Ovary (tissue), 9 donors: ENCODE measurements around the gene COL23A1. TPM values are rescaled to one million over a fixed set of nuclear protein-coding genes. Genes with fewer than 3 reads are reported as not detected.

Experiments used
- DNase-seq, 5 donors: peaks; one replicate each; pipeline ENCODE4 v3.0.0-alpha.2; 2019 to 2020
- H3K27ac ChIP-seq, 2 donors: fragments of 200-600 bp; one replicate each; pipeline versions ENCODE4 v1.5.1 to v1.8.0; 2019 to 2022
- H3K27me3 ChIP-seq: fragments of 200-600 bp; one replicate; pipeline ENCODE4 v1.8.0; 2022
- H3K36me3 ChIP-seq: fragments of 200-600 bp; sonication (generic); one replicate; pipeline ENCODE4 v1.5.1; 2019
- H3K4me1 ChIP-seq: one replicate; pipeline ENCODE4 v1.8.1; 2013; ENCODE audit warnings: mild to moderate bottlenecking, moderate library complexity; ENCODE audit not compliant: insufficient read depth
- H3K4me3 ChIP-seq: fragments of 200-600 bp; sonication (generic); one replicate; pipeline ENCODE4 v1.5.1; 2017
- H3K9me3 ChIP-seq, 2 donors: fragments of 200-600 bp in 1 of 2; sonication (generic) in 1 of 2; one replicate each; pipeline versions ENCODE4 v1.5.1 to v1.8.1; 2013 to 2019; ENCODE audit warnings: mild to moderate bottlenecking in 1 of 2, moderate library complexity in 1 of 2
- CTCF ChIP-seq, 3 donors: fragments of 450-650 bp in 2 of 3; fragments of 200-600 bp in 1 of 3; IDR thresholded peaks; one replicate each; pipeline versions ENCODE4 v1.5.1 to v1.8.0; 2016 to 2022; ENCODE audit warnings: antibody characterized with exemption in 3 of 3, mild to moderate bottlenecking in 1 of 3
- EP300 ChIP-seq: sonication (generic); formaldehyde crosslinking; IDR thresholded peaks from one replicate; pipeline ENCODE4 v1.6.1; 2017; ENCODE audit warnings: antibody characterized with exemption
- POLR2A ChIP-seq: fragments of 450-650 bp; IDR thresholded peaks from one replicate; pipeline ENCODE4 v1.6.1; 2017; ENCODE audit warnings: antibody characterized with exemption, mild to moderate bottlenecking, moderate library complexity
- WGBS, 3 donors: extraction: QIAGEN DNeasy Blood & Tissue Kit in 1 of 3; methylation state at CpG; one replicate each; pipeline versions ENCODE4 v1.1.5 to v1.1.7; 2013 to 2017; 5-methylcytosine and 5-hydroxymethylcytosine counted together
- intact Hi-C, 4 donors: fragments of 100-400 bp; cut with DNase I; formaldehyde crosslinking; loops; one replicate each; pipeline versions ENCODE4 v1.11.0 to v1.15.1; 2022 to 2023
- polyA plus RNA-seq, 2 donors: library from polyadenylated mRNA; stranded (reverse); fragments of 200-250 nt in 1 of 2; fragments of 350-450 nt in 1 of 2; fragmentation: Illumina TruSeq in 1 of 2; extraction: RNeasy Lipid Tissue Mini Kit (QIAGEN cat#74804) in 1 of 2; gene quantifications; one replicate each; pipeline ENCODE4 v1.2.3, GENCODE V29; 2013 to 2014
- total RNA-seq, 7 donors: library from RNA; depleted of rRNA in 2 of 7; stranded (reverse); fragments of >200 nt in 2 of 7; fragmentation: NEBNext Ultra II Directional in 3 of 7; extraction: Animal tissue kit (Norgen Biotek cat#: 25700) in 3 of 7; gene quantifications; one replicate each; pipeline versions ENCODE4 v1.1.0 to v1.2.4, GENCODE V29; 2016 to 2023
- donor health status: DM: no; HTN: no; CAD: no; lungs with moderate emphysema.
- donor health status: DM: no; HTN: no; CAD: no.
- donor health status: Bipolar disorder and iron deficiency.
- donor health status: DM: yes; HTN: yes; CAD: no.
- donor health status: DM: no; HTN: no; CAD: no.
- donor health status: DM: yes; HTN: yes; CAD: no.

The COL23A1 gene
- total and polyA plus RNA-seq, 9 donors, result 0.13 to 0.92 (median 0.39) TPM; not detected in 1

- TF ChIP-seq EP300 (no peak), CTCF (IDR thresholded peaks at IDR 0.05) (no peak), POLR2A (no peak)
- Histone ChIP-seq H3K4me1 (no peaks in the 10 kb centered on the region), H3K9me3 (no peaks in the 10 kb centered on the region), H3K27me3 (no peaks in the 10 kb centered on the region), H3K36me3 (no peaks in the 10 kb centered on the region), H3K4me3 (no peak overlapping the region), H3K27ac (no peak overlapping the region)
- intact Hi-C loops, result no loop called here
- DNase-seq, result peak in 1 of 5 donors; percentile 14
- 88 to 95% (median 92%) methylated on average over 10 to 11 of the region's 11 CpGs for WGBS, 3 donors
Measured at GRCh38 chr5:178338126-178338749, 252.0 kb downstream of the COL23A1 start.

DNA sequence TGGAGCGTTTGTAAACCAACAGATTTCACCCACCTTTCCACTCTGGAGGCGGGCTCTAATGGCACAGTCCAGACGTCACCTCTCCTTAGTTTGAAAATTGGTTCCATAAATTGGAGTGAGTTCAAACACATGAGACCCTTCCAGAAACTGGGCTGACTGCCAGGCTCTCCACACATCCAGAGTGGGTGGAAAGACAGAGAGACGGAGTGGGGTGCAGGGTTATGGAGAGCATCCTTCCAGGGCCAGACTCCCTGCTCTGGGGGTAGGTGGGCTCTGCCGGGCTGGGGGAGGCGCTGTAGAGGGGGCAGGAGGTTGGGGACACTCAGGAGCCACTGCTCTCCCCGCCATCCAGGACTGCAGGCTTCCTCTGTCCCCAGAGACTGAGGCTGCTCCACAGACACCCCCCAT lies 252.9 kb downstream of the COL23A1 start:
- no peaks in the 10 kb centered on the region for H3K4me1 ChIP-seq
- TF ChIP-seq POLR2A (no peak), CTCF (IDR thresholded peaks at IDR 0.05) (no peak), EP300 (no peak)
- intact Hi-C loops, result no loop called here
- no peak overlapping the region for H3K27ac ChIP-seq
- no peak overlapping the region for H3K4me3 ChIP-seq
- WGBS, 3 donors, result 21 to 36% (median 31%) methylated on average over 7 of the region's 7 CpGs
- H3K27me3 ChIP-seq, result no peaks in the 10 kb centered on the region
- no peaks in the 10 kb centered on the region for H3K36me3 ChIP-seq
- DNase-seq, result peak in 1 of 5 donors; percentile 13
- no peaks in the 10 kb centered on the region for H3K9me3 ChIP-seq

GRCh38 chr5:178336889-178337288 lies 253.3 kb downstream of the COL23A1 start:
- Histone ChIP-seq H3K4me1 (no peaks in the 10 kb centered on the region), H3K27me3 (no peaks in the 10 kb centered on the region), H3K9me3 (no peaks in the 10 kb centered on the region), H3K4me3 (no peak overlapping the region), H3K36me3 (no peaks in the 10 kb centered on the region), H3K27ac (no peak overlapping the region)
- intact Hi-C loops, result no loop called here
- TF ChIP-seq CTCF (IDR thresholded peaks at IDR 0.05) (no peak), EP300 (no peak), POLR2A (no peak)
- 5 to 22% (median 10%) methylated on average over 21 of the region's 21 CpGs for WGBS, 3 donors
- peak in 1 of 5 donors; percentile 39 for DNase-seq

DNA sequence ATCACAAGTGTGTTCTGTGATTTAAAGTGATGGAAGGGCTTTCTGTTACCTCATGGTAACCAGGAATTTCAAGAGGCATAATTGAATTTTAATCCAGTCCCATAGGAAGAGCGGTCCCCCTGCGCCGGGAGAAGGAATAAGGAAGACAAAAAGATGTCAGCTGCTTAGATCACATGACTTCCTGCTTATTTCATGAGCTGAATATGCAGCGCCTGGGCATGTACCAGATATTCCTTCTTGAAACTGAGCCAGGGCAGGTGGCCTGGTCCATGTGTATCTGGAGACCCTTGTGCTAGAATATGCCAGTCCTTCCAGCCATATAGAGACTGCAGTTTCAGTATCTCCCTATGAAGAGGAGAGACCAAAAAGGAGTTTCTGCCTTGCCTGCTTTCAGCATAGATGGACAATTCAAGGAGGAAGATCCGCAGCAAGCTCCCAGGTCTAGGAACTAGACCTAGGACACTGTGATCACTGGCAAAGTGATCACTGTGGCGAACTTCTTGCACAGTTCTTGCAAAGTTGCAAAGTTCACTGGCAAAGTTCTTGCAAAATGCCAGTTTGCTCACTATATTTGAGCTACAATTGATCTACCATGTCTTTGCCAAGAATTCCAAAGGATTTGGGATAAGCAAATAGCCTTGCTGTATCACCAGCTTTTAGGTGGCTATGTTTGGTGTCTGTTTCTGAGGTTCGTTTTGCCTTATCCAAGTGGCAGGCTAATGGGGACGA lies 254.7 kb downstream of the COL23A1 start:
- no peaks in the 10 kb centered on the region for H3K4me1 ChIP-seq
- H3K27me3 ChIP-seq, result no peaks in the 10 kb centered on the region
- no peaks in the 10 kb centered on the region for H3K9me3 ChIP-seq
- peak in 1 of 5 donors; percentile 6 for DNase-seq
- TF ChIP-seq CTCF (IDR thresholded peaks at IDR 0.05) (no peak), POLR2A (no peak), EP300 (no peak)
- no peak overlapping the region for H3K27ac ChIP-seq
- 66 to 84% (median 81%) methylated on average over 8 of the region's 8 CpGs for WGBS, 3 donors
- intact Hi-C loops, result no loop called here
- no peak overlapping the region for H3K4me3 ChIP-seq
- no peaks in the 10 kb centered on the region for H3K36me3 ChIP-seq
